ENCODE measurements around the gene ECSCR. TPM values are rescaled to one million over a fixed set of nuclear protein-coding genes. Genes with fewer than 3 reads are reported as not detected.

ECSCR gene
- total and polyA plus RNA-seq, 2 of the 8 experiments (the other 6 are each of a cell fraction or from before 2014, with no cell fraction given) = 2.7 to 7.2 TPM

DNA sequence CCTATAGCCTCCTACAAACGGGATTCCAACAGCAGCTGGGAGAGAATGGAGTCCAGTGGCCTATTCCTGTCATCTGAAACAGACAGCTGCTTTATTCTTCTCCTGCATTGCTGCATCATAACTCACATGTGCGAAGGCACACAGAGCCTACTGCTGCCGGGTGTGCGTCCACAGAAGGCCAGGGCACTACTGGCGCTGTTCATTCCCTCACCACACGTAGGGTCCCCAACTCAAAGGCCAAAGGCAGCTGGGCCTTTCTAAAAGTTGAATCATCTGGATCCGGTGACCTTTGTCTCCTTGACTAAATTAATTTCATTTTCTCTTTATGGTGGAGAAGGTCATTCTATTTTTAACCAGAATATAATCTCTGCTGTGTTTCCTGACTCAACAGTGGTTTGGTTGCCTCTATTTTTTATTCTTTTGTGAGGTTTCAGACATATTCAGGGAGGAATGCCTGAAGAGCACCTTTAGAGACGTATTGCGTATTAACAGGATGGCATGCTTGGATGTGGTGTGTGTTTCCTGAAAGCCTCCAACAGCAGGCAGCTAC is 47.9 kb downstream of the ECSCR start (continued):
- no peak for TF ChIP-seq CBX8 (IDR thresholded peaks at IDR 0.05; ENCODE audit: borderline replicate concordance, low read depth, low read length)
- no peak for TF ChIP-seq SIRT6 (IDR thresholded peaks at IDR 0.05; ENCODE audit: low read length)
- TF ChIP-seq BACH1 (IDR thresholded peaks at IDR 0.05; ENCODE audit: low read length) = no peak
- no peak for TF ChIP-seq KDM1A (IDR thresholded peaks at IDR 0.05; ENCODE audit: borderline replicate concordance, low read length)
- TF ChIP-seq RXRA (IDR thresholded peaks at IDR 0.05; ENCODE audit: insufficient read depth, low read depth, low read length) = no peak
- no peak for TF ChIP-seq FOSL1 (IDR thresholded peaks at IDR 0.05; ENCODE audit: insufficient read depth, low read depth, low read length)
